ENCODE results near the gene CNEP1R1.
A peak's percentile ranks its signal among the peaks of the same experiment; 100 is the strongest.

CNEP1R1 gene

DNA sequence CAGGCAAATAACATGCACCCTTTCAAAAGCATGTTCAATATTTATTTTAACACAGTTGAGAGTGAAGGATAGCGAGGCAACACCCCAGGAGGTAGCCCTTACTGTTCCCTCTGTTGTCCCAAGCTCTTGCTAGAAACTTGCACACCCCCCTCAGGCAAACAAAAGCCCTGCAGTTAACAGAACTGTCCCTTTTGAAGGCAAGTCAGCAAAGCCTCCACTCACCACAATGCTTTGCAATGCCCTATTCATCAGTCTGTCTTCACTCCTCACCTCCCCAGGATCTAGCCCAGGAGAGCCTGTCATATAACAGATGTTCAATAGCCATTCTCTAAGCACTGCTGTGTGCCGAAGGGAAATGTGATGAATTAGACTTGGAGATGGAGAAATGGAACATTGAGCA is 3.5 kb upstream of the CNEP1R1 start:
- no peak for DNase-seq

DNA sequence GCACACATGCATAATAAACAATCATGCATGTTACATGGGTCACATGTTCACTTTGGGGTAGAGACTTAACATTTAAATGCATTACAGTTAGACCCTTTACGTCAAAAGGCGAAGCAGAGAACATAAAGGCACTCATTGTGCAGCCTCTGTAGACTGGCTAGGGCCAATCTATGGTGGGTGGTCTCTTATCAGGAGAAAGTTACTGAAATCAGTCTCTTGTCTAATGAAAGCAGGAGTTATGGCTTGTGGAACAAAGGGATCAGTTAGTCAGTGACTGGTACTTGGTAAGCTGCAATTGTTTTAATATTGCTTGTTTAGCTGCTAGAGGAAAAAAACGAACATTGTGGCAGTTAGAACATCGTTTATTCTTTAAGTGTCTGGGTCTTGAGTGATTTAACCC is 1.4 kb upstream of the CNEP1R1 start:
- no peak for DNase-seq

DNA sequence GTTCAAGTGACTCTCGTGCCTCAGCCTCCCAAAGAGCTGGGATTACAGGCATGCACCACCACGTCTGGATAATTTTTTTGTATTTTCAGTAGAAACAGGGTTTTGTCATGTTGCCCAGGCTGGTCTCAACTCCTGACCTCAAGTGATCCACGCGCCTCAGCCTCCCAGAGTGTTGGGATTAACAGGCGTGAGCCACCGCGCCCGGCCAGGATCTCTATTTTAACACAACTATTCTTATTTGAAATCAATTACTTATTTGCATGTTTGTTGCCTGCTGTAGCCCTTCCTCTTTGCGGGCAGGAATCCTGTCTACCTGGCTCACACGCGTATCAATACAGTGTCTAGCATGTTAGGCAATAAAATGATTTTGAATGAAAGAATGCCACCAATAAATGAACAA is 818 bp upstream of the CNEP1R1 start:
- DNase-seq, result no peak

DNA sequence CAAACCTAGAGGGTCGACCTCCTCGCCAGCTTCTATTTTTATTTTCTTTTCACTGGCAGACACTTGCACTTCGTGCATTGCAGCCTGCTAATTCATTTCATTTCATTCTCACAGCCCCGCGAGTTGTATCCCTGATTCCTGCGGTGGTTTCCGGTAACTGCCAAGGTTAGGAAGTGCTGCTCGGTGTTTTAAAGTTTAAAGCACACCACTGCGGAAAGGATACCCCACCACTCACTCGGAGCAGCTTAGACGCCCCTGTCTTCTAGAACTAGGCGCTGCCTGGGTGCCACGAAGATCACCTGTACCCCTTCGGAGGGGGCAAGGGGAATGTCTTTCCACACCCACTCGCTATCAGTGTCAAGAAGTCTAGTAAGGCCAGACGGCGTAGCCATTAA is 509 bp downstream of the CNEP1R1 start:
- no peak for DNase-seq

DNA sequence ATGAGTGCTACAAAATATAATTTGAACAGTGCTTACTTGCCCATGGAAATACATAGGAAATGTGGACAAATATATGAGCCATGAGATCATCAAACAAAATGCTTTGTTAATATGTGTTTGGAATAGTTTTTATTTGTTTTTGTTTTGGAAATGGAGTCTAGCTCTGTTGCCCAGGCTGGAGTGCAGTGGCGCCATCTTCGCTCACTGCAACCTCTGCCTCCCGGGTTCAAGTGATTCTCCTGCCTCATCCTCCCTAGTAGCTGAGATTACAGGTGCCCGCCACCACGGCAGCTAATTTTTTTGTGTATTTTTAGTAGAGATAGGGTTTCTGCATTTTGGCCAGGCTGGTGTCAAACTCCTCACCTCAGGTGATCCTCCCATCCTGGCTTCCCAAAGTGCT is 2.8 kb downstream of the CNEP1R1 start:
- no peak for DNase-seq

DNA sequence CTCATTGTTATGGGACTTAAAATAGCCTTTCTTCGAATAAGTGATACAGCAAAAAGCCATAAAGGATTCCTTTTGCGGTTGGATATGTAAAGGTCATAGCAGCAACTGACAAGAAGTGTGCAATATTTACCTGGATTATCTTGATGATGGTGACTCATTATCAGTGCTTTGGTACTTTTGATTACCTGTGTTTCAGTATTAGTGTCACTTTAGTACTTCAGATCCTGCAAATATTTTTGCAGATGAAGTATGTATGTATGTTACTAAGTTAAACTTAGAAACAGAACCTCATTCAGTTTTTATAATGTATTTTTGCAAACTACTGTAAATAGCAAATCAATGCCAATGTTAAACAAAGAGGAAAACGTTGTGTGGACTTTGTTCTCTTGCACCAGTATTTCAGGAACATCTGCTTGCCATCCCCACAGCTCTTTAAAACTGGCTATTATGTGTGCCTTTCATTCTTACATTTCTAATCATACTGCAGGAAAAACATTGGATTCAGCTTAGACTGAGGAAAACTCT is 10.5 kb downstream of the CNEP1R1 start:
- DNase-seq, result no peak

DNA sequence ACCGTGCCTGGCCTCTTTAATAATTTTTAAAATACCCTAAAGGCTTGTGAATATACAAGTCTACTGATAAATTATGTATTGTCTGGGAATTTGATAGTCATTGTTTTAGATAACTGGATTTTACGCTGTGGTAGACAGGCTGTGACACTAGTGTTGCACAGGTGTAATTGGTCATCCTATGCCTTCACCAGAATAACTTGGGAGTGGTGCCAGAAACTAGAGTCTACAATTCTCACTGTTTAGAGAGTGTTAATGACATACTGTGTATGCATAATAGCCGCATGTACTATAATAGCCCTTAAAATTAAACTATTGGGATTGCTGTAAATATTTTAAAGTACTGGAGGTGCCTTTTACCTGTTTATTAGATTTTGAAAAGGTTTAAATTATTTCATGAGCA is 11.4 kb downstream of the CNEP1R1 start:
- DNase-seq, result no peak

DNA sequence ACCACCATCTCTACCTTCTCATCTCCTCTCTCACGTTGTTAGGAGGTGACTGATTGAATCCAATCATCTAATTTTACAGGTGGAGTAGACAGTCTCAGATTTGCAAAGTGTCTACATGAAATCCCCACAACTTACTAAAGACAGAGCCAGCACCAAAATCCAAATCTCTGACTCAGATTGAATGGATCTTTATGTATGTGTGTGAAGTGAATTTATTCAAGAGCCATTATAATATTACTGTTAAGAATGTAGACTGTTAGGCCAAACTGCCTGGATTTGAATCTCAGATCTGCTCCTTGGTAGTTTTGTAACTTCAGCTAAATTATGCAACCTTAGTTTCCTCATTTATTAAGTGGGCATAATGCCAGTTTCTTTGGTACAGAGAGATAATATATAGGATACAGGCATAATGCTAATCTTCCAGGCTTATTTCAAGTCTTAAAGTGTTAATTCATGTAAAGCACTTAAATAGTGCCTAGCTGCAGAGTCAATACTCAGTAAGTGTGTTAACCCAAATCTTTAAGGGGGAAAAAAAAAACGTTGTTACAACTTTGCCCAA is 12.7 kb downstream of the CNEP1R1 start:
- no peak for DNase-seq

DNA sequence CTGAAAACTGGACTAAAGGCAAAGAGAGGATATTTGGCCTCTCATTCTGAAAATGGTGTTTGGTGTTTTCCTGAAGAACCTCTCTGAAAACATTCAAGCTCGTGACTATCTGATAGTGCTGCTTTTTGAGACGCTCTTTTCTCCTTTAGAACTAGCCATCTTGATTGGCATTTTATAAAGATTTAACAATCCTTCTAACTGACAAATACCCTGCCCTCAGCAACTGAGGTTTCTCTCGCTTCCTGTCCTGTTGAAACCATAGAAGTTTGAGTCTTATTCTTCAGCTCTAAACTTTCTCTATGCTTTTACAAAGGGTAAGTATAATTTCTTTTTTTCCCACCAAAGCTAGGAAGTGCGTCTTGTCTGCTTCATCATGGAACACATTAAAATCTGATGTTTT is 13.3 kb downstream of the CNEP1R1 start:
- DNase-seq, result no peak

DNA sequence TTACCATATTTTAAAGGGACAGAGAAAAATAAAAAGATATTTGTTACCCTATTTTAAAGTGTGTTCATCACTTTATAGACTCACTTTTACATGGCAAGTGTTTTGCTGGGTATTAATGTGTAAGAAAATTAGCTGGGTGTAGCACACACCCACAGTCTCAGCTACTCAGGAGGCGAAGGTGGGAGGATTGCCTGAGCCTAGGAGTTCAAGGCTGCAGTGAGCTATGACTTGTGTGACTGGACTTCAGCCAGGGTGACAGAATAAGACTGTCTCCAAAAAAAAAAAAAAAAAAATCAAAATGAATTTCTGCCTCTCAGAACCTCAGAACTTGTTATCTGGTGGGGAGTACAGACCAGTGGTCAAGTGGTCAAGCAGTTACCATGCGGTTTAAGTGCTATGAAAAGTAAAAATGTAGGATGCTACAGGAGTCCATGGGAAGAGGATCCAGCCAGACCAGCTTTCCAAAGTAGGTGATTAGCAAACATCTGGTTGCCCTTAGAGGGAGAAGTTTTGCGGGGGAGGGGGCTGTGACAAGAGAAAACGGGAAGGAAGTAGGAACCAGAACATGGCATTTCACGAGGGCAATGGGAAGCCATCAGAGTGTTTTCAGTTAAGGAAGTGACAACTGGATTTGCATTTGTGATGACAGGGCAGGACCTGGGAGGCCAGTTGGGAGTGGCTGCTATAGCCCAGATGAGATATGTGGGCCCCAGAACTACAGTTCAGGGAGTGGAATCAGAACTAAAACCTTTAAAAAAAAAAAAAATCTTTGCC is 13.9 kb downstream of the CNEP1R1 start:
- DNase-seq, result peak; percentile 13 to 28

DNA sequence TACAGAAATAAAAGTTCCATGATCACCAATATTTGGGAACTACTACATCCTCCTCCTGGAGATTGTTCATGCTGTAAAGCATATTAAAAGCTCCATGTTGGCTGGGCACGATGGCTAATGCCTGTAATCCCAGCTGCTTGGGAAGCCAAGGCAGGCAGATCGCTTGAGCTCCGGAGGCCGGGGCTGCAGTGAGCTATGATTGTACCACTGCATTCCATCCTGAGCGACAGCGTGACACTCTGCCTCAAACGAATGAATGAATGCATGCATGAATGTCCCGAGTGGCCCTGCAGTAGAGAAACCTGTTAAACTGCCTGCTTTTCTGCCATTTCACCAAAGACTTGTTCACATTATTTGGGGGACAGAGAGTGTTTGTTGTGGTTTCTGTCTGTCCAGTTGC is 15.0 kb downstream of the CNEP1R1 start:
- DNase-seq, result no peak

DNA sequence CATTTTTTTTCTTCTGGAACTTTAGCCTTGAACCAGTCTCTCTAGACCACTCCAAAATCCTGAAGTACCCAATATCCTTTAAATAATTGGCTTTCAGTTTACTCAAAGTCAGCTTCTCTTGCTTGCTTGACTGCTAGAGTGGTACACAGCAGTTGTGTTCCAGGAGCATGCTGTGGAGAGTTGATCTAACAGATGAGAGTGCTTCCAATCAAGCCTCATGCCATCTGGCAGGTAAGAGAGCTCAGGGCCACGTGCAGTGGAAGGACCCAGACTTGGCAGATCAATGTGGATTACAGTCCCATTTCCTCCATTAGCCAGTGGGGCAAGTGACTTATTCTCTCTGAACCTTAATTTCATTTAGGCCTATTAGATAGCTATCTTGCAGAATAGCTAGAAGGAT is 15.7 kb downstream of the CNEP1R1 start:
- DNase-seq, result no peak

DNA sequence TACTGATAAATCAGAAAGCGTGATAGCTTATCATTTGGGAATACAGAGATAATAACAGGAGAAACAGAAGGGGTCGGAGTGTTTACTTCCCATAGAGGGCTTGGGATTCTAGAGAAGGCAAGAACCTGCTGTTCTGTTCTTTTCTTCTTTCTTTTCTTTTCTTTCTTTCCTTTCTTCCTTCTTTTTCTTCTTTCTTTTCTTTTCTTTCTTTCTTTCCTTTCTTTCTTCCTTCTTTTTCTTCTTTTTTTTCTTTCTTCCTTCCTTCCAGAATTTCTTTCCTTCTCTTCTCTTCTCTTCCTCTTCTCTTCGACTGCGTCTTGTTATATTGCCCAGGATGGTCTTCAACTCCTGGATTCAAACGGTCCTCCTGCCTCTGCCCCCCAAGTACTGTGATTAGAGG is 18.3 kb downstream of the CNEP1R1 start:
- DNase-seq, result no peak

DNA sequence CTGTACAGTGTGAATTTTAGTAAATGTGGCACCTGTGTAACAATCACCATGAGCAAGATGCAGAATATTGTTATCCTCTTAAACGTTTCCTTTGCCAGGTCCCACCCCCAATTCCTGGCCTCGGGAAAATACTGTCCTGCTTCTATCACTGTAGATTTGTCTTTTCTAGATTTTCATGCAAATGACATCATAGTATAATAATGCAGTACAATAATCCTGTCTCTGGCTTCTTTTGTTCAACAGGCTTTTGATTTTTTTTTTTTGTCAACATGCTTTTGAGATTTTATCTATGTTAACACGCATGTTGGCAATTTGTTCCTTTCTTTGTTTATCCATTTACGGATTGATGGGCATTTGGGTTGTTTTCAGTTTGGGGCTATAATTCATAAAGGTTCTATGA is 20.4 kb downstream of the CNEP1R1 start:
- no peak for DNase-seq

DNA sequence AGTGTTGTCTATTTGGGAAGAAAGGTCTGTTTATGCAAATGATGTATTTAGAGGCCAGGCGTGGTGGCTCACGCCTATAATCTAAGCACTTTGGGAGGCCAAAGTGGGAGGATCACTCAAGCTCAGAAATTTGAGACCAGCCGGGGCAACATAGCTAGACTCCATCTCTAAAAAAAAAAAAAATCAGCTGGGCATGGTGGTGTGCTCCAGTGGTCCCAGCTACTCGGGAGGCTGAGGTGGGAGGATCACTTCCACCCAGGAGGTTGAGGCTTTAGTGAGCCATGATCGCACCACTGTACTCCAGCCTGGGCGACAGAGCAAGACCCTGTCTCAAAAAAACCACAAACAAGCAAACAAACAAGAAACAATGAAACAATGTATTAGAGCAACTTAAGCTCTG is 21.8 kb downstream of the CNEP1R1 start:
- no peak for DNase-seq

DNA sequence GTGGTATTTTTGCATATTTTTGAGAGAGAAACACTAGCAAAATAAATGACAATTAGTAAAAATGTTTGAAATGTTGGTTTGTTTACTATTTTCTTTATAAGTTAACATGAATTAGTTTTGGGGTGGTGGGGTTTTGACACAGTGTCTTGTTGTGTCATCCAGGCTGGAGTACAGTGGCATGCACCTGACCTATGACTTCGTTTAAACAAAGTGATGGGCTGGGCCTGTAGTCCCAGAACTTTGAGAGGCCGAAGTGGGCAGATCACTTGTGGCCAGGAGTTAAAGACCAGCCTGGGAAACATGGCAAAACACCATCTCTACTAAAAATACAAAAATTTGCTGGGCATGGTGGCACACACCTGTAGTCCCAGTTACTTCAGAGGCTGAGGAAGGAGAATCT is 22.8 kb downstream of the CNEP1R1 start:
- no peak for DNase-seq

DNA sequence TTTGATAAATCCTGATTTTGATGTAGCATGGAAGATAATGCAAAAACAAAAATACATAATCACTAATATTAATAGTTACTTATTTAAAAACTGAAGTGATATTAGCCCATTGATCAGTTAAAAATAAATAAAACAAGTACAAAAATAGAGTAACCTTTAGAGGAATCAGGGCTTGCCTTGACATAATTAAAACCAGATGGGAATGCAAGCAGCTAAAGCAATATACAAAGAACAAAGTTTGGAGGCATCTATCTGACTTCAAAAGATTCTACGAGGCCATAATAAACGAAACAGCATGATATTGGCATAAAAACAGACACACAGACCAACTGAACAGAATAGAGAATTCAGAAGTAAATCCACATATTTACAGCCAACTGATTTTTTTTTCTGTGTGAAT is 25.8 kb downstream of the CNEP1R1 start:
- no peak for DNase-seq

DNA sequence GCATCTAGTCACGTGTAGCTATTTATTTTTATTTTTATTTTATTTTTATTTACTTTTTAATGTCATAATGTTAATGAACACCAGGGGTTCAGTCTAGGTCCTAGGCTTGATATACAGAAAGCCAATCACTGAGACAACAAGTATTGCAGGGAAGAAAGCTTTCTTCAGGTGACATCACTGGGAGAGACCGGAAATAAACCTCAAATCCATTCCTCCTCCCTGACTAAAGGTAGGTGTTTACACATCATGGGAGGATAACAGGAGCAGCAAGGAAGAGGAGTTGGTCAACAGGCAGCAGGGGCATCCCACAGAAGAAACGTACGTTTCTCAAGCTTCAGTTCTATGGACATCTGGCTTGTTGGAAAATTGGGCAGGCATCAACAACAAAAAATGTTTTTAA is 31.2 kb downstream of the CNEP1R1 start:
- DNase-seq, result no peak

DNA sequence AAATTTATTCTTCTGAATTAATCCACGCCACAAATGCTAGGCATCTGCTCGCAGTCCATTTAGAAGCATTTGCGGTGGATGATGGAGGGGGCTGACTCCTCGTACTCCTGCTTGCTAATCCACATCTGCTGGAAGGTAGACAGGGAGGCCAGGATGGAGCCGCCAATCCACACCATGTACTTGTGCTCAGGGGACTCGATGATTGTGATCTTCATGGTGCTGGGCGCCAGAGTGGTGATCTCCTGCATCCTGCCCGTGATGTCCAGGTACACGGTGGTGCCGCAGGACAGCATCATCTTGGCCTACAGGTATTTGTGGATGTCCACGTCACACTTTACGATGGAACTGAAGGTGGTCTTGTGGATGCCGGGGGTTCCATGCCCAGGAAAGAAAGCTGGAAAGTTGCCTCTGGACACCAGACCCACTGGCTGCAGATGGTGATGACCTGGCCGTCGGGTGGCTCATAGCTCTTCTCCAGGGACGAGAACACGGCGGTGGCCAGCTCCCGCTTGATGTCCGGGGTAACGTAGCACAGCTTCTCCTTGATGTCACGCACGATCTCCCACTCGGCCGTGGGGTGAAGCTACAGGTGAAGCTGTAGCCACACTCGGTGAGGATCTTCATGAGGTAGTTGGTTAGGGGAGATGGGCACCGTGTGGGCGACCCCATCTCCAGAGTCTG is 33.2 kb downstream of the CNEP1R1 start:
- no peak for DNase-seq

DNA sequence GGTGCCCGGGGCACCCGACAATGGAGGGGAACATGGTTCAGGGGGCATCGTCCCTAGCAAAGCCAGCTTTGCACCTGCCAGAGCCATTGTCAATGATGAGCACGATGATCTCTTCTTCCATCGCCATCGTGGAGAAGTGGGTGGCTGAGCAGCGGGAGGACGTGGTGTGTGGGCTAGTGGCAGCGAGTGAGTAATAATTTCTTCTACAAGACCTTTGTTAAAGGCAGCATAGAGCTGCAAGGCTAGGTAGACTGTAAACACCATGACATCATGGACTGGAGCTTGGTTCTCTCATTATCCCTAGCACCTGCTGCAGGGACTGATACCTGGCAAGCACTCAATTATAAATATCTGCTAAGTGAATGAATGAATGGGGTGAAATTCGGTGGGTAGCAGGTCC is 34.1 kb downstream of the CNEP1R1 start:
- no peak for DNase-seq

DNA sequence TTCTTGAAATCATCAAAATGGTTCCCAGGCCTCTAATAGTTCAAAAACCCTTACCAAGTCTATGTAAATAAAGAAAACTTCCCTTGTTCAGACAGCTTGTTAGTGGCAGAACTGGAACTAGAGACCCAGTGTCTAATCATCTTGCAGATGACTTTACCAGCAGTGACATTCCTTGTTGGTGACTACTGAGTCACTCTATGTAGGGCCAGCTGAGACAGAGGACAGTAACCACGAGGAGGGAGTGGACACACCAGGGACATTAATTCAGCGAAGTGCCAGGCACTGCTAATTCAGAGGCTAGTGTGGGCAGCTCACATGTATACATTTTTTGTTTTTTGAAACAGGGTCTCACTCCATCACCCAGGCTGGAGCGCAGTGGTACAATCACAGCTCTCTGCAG is 34.6 kb downstream of the CNEP1R1 start:
- no peak for DNase-seq

DNA sequence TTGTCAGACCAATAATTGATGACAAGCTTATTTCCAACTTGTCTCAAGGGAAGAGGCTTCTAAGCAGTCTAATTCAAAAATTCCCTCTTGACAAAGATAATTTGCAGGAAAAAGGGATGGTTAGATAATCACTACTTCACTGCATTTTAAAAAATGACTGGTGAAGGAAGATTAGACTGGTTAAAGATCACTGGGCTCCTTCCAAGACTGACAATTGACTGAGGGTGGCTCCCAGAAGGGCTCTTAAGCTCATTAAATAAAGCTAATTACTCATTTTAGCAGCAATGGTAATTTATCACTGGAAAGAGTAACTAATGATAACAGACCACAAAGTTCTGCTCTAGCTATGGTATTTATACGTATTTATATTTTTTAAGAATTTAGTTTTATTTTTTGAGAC is 36.3 kb downstream of the CNEP1R1 start:
- DNase-seq, result no peak

DNA sequence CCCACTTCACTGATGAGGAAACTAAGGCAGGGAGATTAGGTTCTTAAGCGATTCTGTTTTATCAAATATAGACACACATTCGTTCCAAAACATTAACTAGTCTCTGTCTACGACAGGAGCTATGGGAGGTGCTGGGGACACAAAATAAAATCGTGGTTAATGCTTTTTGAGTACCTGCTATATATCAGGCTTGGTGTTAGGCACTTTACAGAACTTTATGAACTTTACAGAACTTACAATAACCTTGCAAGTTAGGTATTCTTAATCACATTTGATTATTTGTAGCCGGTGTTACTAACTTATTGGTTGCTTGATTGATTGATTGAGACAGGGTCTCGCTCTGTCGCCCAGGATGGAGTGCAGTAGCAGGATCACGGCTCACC is 40.2 kb downstream of the CNEP1R1 start:
- no peak for DNase-seq
